Activated T-cell treated with anti-CD3 and anti-CD28 coated beads, Interleukin-2, amount 50 U/mL, for 24 hours (primary cell): ENCODE measurements around the gene CEP19.
A peak's percentile ranks its signal among the peaks of the same experiment; 100 is the strongest.

Experiments used
- DNase-seq: peaks from one replicate; pipeline ENCODE4 v3.0.0-alpha.2; 2020
- H3K27ac Mint-ChIP-seq: 2 replicates; pipeline ENCODE4 v1.8.0; 2020; ENCODE audit warnings: mild to moderate bottlenecking, mixed read lengths
- H3K27me3 Mint-ChIP-seq: 2 replicates; pipeline ENCODE4 v1.8.0; 2020; ENCODE audit warnings: mixed read lengths
- H3K36me3 Mint-ChIP-seq: 2 replicates; pipeline ENCODE4 v1.8.0; 2020; ENCODE audit warnings: low read depth, mixed read lengths
- H3K4me1 Mint-ChIP-seq: 2 replicates; pipeline ENCODE4 v1.8.0; 2020; ENCODE audit warnings: low read depth, mixed read lengths
- H3K4me3 Mint-ChIP-seq: 2 replicates; pipeline ENCODE4 v1.8.0; 2020; ENCODE audit warnings: mild to moderate bottlenecking, moderate library complexity, mixed read lengths
- H3K9me3 Mint-ChIP-seq: 2 replicates; pipeline ENCODE4 v1.8.0; 2020; ENCODE audit warnings: mixed read lengths

CEP19 gene

GRCh38 chr3:196694202-196694638, 17.8 kb downstream of the CEP19 start:
- peak overlapping the region; percentile 66 for H3K27ac Mint-ChIP-seq

DNA sequence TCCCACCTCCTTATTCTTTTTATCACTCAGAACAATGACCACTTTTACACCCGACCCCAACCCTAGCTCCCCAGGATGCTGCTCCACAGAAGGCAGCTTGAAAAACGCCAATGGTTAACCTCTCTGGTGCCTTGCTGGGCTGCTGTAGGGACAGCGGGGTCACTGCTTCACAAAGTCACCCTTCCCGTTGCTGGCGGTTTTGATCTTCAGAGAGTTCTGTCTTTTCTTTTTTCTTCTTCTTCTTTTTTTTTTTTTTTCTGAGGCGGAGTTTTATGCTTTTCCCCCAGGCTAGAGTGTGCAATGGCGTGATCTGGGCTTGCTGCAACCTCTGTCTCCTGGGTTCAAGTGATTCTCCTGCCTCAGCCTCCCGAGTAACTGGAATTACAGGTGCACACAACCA, 20.7 kb downstream of the CEP19 start:
- no peak overlapping the region for H3K27ac Mint-ChIP-seq
- no peak overlapping the region for H3K4me3 Mint-ChIP-seq
- no peaks in the 10 kb centered on the region for H3K27me3 Mint-ChIP-seq
- no peaks in the 10 kb centered on the region for H3K4me1 Mint-ChIP-seq
- no peaks in the 10 kb centered on the region for H3K36me3 Mint-ChIP-seq
- DNase-seq = no peak
- H3K9me3 Mint-ChIP-seq = no peaks in the 10 kb centered on the region

More at GRCh38 chr3:196694202-196694638, 17.8 kb downstream of the CEP19 start:
- peak; percentile 41 for DNase-seq
- Mint-ChIP-seq H3K27me3 (no peaks in the 10 kb centered on the region), H3K4me3 (no peak overlapping the region), H3K9me3 (no peaks in the 10 kb centered on the region), H3K36me3 (no peaks in the 10 kb centered on the region), H3K4me1 (no peaks in the 10 kb centered on the region)

DNA sequence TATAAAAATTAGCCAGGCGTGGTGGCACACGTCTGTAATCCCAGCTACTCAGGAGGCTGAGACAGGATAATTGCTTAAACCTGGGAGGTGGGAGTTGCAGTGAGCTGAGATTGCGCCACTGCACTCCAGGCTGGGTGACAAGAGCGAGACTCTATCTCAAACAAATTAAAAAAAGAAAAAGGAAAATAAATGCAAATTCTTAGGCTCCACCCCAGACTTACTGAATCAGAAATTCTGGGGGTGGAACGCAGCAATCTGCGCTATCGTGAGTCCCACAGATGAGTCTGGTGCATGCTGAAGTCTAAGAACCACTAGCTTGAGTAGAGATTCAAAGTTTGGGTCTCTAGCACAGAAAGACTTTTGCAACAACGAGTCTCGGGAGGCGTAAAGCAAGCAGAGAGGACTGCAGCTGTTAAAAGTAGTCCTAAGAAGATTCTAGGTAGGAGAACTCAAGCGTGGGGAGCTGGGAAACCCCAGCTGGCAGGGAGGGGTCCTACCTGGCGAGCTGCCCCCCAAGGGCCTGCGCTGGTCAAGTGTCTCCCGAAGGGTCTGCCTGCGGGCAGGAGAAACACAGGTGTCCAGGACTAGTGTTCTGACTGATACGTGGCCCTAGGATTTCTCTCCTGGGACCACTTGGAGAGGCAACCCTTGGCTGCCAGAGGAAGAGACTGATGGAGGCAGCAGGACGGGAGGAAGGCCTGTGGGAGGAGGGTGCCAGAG, 21.9 kb downstream of the CEP19 start:
- H3K36me3 Mint-ChIP-seq = no peaks in the 10 kb centered on the region
- no peak for DNase-seq
- peaks cover 1% of the 10 kb centered on the region for H3K4me1 Mint-ChIP-seq
- no peaks in the 10 kb centered on the region for H3K9me3 Mint-ChIP-seq
- H3K27me3 Mint-ChIP-seq = no peaks in the 10 kb centered on the region
- H3K4me3 Mint-ChIP-seq = no peak overlapping the region
- H3K27ac Mint-ChIP-seq = no peak overlapping the region

GRCh38 chr3:196688349-196688748, 23.7 kb downstream of the CEP19 start:
- H3K4me1 Mint-ChIP-seq = peaks cover 12% of the 10 kb centered on the region
- no peaks in the 10 kb centered on the region for H3K36me3 Mint-ChIP-seq
- H3K27me3 Mint-ChIP-seq = no peaks in the 10 kb centered on the region
- no peaks in the 10 kb centered on the region for H3K9me3 Mint-ChIP-seq
- DNase-seq = no peak
- no peak overlapping the region for H3K27ac Mint-ChIP-seq
- no peak overlapping the region for H3K4me3 Mint-ChIP-seq

DNA sequence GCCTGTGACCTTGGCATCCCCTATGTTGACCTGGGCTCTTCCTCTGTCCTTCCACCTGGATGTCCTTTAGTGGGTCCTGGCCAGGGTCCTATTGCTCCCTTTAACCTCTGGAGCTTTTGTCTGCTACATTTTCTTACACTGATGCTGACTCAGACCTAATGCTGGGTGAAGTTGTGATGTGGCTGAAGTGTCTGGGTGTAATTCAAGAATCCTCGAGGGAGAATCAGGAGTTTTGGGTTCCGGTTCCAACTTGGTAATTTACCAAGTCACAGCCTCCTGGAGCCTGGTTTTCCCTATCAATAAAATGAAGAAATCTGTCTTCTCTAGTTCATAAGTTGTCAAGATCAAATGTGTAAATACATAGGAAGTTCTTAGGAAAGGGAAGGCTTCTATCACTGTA, 25.6 kb downstream of the CEP19 start:
- no peak overlapping the region for H3K27ac Mint-ChIP-seq
- H3K36me3 Mint-ChIP-seq = no peaks in the 10 kb centered on the region
- no peak for DNase-seq
- no peaks in the 10 kb centered on the region for H3K27me3 Mint-ChIP-seq
- peaks cover 12% of the 10 kb centered on the region for H3K4me1 Mint-ChIP-seq
- H3K9me3 Mint-ChIP-seq = no peaks in the 10 kb centered on the region
- H3K4me3 Mint-ChIP-seq = no peak overlapping the region

DNA sequence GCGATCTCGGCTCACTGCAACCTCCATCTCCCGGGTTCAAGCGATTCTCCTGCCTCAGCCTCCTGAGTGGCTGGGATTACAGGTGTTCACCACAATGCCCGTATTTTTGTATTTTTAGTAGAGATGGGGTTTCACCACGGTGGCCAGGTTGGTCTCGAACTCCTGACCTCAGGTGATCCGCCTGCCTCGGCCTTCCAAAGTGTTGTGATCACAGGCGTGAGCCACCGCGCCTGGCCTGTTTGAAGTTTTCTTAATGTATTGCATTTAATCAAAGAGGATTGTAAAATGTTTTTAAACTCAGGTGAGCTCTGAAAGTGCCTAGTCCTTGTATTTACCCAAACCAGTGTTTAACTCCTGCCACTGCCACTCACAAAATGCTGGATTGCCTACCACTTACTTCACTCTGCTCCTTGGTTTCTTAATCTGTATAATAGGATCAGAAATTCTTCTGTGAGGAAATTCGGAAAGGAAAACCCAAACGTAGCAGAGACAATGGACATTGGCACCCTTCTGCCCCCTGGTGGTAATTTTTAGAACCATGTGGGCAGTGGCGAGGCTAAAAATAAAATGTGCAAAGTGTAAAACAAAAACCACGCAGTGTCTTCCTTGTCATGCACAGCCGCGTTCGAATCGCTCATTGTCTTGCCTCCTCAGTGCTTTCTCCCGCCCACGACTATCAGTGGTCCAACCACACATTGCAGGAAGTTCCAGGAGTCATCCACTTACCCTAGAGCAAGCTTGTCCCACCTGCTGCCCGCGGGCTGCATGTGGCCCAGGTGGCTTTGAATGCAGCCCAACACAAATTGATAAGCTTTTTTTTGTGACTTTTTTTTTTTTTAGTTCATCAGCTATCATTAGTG, 27.3 kb downstream of the CEP19 start:
- Mint-ChIP-seq H3K9me3 (no peaks in the 10 kb centered on the region), H3K36me3 (no peaks in the 10 kb centered on the region), H3K27ac (peak overlapping the region; percentile 22), H3K4me3 (peak overlapping the region; percentile 14), H3K27me3 (no peaks in the 10 kb centered on the region), H3K4me1 (peaks cover 12% of the 10 kb centered on the region)
- DNase-seq = peak; percentile 74

DNA sequence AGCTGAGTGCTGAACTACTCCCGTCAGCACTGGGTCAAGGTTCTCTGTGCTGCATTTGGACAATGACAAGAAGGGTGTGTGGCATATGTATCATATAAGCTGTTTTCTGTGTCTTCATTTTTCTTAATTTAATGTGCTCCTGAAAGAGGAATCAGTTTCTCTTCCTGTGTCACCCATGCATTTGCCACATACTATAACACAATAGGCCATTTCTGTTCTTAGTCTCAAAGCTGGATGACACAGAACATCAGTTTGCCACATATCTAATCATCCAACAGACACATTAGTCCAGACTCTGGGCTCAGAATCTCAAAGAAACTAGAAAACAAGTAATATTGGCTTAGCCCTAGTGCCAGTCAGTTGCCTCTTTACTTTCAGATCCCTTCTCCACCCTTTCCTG, 34.1 kb downstream of the CEP19 start:
- no peak for DNase-seq
- Mint-ChIP-seq H3K27ac (peak overlapping the region; percentile 23), H3K9me3 (no peaks in the 10 kb centered on the region), H3K36me3 (no peaks in the 10 kb centered on the region), H3K4me3 (no peak overlapping the region), H3K4me1 (peaks cover 13% of the 10 kb centered on the region), H3K27me3 (no peaks in the 10 kb centered on the region)

GRCh38 chr3:196677353-196677752, 34.7 kb downstream of the CEP19 start:
- Mint-ChIP-seq H3K27ac (peak overlapping the region; percentile 23), H3K9me3 (no peaks in the 10 kb centered on the region), H3K36me3 (no peaks in the 10 kb centered on the region), H3K27me3 (no peaks in the 10 kb centered on the region), H3K4me3 (no peak overlapping the region), H3K4me1 (peaks cover 13% of the 10 kb centered on the region)
- no peak for DNase-seq

DNA sequence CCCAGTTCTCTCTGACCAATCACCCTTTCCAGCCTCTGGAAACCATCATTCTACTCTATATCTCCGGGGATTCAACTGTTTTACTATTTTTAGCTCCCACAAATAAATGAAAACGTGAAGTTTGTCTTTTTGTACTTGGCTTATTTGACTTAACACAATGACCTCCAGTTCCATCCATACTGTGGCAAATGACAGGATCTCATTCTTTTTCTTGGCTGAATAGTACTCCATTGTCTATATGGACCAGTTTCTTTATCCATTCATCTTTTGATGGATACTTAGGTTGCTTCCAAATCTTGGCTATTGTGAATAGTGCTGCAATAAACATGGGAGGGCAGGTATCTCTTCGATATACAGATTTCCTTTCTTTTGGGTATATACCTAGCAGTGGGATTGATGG, 38.4 kb downstream of the CEP19 start:
- Mint-ChIP-seq H3K4me1 (peaks cover 30% of the 10 kb centered on the region), H3K27ac (no peak overlapping the region), H3K4me3 (no peak overlapping the region), H3K36me3 (no peaks in the 10 kb centered on the region), H3K9me3 (no peaks in the 10 kb centered on the region), H3K27me3 (no peaks in the 10 kb centered on the region)
- DNase-seq = no peak

GRCh38 chr3:196670339-196670738, 41.7 kb downstream of the CEP19 start:
- no peak for DNase-seq
- no peaks in the 10 kb centered on the region for H3K36me3 Mint-ChIP-seq

GRCh38 chr3:196667056-196667825, 44.8 kb downstream of the CEP19 start:
- Mint-ChIP-seq H3K4me1 (peaks cover 17% of the 10 kb centered on the region), H3K27ac (no peak overlapping the region), H3K4me3 (no peak overlapping the region), H3K27me3 (no peaks in the 10 kb centered on the region), H3K9me3 (no peaks in the 10 kb centered on the region), H3K36me3 (peaks cover 5% of the 10 kb centered on the region)
- no peak for DNase-seq

More at GRCh38 chr3:196670339-196670738, 41.7 kb downstream of the CEP19 start:
- peak overlapping the region; percentile 37 for H3K27ac Mint-ChIP-seq
- H3K4me3 Mint-ChIP-seq = no peak overlapping the region
- no peaks in the 10 kb centered on the region for H3K9me3 Mint-ChIP-seq
- no peaks in the 10 kb centered on the region for H3K27me3 Mint-ChIP-seq
- peaks cover 17% of the 10 kb centered on the region for H3K4me1 Mint-ChIP-seq

DNA sequence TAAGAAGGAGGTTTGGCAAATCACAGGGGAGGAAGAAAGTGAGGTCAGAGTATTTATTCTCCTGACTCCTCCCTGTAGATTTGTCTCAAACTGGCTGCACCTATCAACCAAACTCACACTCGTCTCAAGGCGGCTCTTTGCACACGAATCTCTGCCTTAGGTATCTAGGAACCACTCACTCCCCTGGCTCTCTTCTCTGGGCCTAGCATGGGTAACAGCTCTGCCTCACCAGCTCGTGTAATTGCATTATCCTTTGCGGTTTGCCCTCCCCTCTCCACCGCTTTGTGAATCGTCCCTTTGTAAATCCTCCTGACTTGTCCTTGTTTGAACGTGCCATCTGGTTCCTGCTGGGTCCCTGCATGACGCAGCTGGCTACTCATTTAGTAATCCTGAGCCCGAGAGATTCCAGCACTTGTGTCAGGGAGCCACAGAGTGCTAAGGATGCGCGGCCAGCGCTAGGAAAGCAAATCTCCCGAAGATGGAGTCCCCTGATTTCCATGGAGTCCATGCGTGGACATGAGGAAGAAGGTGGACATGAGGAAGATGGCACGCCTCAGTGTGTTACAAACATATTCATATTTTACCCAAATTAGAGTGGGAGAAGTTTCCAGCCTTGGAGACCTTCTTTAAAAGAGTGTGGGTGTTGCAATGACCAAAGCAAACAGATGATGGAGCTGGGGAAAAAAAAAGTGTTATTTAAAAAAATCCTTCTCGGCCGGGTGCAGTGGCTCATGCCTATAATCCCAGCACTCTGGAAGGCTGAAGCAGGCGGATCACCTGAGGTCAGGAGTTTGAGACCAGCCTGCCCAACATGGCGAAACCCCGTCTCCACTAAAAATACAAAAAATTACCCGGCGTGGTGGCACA, 45.8 kb downstream of the CEP19 start:
- Mint-ChIP-seq H3K36me3 (peaks cover 14% of the 10 kb centered on the region), H3K4me1 (peaks cover 11% of the 10 kb centered on the region), H3K27me3 (no peaks in the 10 kb centered on the region), H3K9me3 (no peaks in the 10 kb centered on the region), H3K27ac (no peak overlapping the region), H3K4me3 (no peak overlapping the region)
- DNase-seq = no peak

DNA sequence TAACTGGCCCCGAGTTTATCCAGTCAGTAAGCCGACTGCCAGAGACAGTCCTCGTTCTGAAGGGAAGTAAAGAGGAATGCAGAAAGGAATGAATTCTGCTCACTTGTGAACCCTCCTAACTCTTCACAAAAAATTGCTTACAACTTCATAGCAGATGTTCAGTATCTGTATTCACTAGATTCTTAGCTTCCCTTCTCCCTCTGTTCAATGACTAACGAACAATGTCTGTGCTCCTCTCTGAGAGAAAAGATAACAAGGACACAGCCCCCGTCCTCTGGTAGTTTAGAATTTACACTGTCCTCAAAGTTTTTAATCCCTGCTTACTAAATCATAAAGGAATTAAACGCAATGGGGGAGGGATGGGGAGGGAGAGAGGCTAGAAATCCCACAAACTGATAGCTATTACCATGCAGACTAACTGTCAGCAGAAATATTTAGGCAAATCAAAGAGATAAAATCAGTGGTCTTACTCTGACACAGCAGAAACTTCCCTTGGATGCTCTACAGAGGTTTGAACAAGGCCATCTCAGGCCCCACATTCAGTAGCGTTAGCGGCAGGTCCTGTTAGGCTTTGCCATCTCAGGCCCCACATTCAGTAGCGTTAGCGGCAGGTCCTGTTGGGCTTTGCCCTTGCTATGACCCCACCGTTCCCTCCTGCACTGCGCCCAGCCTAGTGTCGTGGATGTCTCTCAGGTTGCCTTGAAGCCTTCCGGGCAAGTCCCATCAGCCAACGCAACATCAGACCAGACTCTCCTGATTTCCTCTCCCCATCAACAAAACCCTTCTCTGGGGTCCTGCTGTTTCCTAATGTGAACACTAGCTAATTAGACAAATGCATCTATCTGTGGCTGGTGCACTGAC, 49.1 kb downstream of the CEP19 start:
- H3K4me1 Mint-ChIP-seq = no peaks in the 10 kb centered on the region
- H3K36me3 Mint-ChIP-seq = peaks cover 47% of the 10 kb centered on the region
- no peaks in the 10 kb centered on the region for H3K9me3 Mint-ChIP-seq
- no peaks in the 10 kb centered on the region for H3K27me3 Mint-ChIP-seq
- no peak overlapping the region for H3K4me3 Mint-ChIP-seq
- no peak for DNase-seq
- no peak overlapping the region for H3K27ac Mint-ChIP-seq
